Germinal center (tissue), 1 donor: ENCODE results near the gene RRP1B.
A peak's percentile ranks its signal among the peaks of the same experiment; 100 is the strongest.
"Not testable (repeated sequence)": the region's sequence is repeated elsewhere in the genome, so short reads cannot be mapped to it uniquely, and the experiment has no call there.

Experiments
- DNase-seq: peaks from one replicate; pipeline ENCODE4 v3.0.0; 2012; ENCODE audit warnings: mixed read lengths, low spot score

RRP1B gene, protein sequence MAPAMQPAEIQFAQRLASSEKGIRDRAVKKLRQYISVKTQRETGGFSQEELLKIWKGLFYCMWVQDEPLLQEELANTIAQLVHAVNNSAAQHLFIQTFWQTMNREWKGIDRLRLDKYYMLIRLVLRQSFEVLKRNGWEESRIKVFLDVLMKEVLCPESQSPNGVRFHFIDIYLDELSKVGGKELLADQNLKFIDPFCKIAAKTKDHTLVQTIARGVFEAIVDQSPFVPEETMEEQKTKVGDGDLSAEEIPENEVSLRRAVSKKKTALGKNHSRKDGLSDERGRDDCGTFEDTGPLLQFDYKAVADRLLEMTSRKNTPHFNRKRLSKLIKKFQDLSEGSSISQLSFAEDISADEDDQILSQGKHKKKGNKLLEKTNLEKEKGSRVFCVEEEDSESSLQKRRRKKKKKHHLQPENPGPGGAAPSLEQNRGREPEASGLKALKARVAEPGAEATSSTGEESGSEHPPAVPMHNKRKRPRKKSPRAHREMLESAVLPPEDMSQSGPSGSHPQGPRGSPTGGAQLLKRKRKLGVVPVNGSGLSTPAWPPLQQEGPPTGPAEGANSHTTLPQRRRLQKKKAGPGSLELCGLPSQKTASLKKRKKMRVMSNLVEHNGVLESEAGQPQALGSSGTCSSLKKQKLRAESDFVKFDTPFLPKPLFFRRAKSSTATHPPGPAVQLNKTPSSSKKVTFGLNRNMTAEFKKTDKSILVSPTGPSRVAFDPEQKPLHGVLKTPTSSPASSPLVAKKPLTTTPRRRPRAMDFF

DNA sequence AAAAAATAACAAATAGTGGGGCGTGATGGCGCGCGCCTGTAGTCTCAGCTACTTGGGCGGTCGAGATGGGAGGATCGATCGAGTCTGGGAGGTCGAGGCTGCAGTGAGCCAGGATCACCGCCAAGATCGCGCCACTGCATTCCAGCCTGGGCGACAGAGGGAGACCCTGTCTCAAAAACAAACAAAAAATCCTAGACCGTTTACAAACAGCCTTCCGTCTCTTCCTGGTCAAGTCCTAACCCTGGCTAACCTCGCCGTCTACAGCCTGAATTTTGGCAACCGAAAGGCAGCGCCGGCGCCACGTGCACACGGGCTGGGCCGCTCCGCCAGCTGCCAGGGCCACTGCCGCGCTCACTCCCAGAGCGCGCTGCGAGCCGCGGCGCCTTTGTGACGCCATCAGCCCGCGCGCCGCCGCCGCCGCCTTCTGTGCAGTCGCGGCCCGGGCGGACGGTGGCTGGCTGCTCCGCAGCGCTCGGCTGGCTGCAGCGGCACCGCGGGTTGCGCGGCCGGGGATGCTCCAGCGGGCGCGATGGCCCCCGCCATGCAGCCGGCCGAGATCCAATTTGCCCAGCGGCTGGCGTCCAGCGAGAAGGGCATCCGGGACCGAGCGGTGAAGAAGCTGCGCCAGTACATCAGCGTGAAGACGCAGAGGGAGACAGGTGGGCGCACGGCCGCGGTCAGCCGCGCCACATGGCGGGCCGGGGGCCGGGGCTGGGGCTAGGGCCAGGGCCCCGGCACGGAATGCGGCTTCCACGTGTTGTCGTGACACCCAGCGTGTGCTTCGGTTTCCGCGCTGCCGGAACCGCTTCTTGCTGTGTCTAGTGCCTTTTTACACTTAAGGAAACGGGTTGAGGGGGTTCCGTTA is at the start of gene RRP1B, which contains the start of gene HSF2BP:
Gene RRP1B (plus strand): TSS at position 425 of the 865 bp plus-strand sequence. CDS start 105 bp downstream, at position 530.
Gene HSF2BP (minus strand): TSS at position 353 of the 865 bp plus-strand sequence. CDS start 1,392 bp downstream, outside the sequence.
- DNase-seq = peak; percentile 89

DNA sequence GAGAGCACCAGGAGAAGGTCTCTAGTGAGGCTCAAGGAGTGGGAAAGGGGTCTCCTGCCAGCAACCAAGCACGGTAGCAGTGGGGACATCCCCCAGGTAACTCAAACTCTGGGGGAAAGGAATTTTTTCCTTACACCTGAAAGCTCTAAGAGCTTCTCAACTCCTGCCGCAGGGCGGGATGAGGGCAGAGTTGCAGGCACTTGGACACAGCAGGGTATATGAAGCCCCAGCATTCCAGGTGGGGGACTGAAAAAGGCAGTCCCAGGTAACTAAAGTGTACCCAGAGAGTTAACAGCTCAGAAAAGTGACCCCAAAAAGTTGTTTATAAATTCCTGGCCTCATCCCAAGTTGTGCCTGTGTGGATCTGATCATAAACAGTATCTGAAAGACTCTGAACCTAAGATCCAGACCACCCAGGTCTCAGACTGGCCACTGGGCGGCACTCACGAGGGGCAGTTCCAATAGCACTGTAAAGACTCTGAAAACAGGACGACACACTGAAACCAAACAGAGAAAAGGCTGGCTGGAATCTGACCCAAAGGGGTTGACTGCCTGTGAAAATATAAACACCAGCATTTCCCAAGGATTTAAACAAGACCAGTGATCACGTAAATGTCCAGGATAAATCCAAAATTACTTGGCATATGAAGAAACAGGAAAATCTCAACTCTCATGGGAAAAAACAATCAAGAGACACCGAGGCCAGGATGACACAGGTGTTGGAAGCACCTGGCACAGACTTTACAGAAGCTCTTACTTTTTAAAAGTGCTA is 47.6 kb upstream of the RRP1B start:
- DNase-seq = peak; percentile 37

DNA sequence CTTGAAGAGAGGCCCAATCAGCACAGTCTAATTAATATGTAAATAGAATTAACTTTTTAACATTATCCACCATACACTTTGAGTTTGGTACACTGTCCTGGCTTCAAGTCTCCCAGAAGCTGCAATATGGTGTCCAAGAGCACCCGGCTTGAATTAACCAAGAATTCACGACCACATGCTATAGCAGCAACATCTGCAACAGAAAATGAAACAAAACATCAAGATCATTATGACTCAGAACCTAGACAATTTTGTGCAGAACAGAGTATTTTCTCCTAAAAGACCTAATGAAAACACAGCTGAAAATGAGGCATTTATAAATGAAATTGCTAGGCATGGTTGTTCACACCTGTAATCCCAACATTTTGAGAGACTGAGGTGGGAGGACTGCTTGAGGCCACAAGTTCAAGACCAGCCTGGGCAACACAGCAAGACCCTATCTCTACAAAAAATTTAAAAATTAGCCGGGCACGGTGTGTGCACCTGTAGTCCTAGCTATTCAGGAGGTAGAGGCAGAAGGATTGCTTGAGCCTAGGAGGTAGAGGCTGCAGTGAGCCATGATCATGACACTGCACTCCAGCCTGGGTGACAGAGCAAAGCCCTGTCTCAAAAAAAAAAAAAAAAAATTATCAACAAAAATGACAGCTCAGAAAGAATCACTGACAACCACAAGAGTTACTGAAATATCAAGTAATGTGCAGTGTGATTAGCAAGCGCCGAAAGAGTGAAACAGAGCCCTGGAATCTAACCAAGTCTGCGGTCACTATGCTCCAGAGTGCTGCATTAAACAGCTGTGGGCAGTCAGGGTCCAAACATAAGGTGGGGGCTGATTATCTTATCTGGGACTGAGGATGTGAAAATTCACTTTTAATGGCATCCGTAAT is 45.4 kb upstream of the RRP1B start:
- no peak for DNase-seq

DNA sequence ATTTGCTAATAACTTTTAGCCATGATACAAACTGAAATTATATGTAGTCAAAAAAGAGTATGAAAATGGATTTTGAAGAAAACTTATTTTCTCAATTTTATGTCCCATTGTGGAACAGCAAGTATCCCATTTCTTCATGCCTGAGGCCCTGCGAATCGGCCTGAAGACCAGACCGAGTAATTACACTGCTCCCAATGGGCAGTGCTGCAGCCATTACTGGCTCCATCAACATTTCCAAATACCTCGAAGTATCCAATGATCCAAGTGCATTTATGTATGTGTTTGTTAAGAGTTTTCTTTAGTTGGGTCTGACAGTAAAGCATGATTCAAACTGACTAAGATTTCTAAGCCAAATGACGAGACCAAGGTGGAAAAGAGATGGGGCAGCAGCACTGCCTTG is 44.5 kb upstream of the RRP1B start:
- no peak for DNase-seq

DNA sequence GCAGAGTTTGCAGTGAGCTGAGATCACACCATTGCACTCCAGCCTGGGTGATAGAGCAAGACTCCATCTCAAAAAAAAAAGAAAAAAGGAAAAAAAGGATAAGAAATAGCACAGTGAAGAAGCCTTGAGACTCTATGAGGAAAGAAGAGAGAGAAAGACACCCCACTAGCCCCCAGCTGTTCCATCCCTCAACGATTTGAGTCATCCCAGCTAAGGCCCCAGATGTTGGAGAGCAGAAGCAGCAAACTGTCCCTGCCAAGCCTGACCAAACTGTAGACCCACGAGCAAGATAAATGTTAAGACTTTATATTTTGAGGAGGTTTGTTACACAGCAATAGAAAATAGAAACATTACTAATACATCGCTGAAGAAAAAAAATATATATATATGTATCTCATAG is 42.5 kb upstream of the RRP1B start:
- not testable (repeated sequence) for DNase-seq

DNA sequence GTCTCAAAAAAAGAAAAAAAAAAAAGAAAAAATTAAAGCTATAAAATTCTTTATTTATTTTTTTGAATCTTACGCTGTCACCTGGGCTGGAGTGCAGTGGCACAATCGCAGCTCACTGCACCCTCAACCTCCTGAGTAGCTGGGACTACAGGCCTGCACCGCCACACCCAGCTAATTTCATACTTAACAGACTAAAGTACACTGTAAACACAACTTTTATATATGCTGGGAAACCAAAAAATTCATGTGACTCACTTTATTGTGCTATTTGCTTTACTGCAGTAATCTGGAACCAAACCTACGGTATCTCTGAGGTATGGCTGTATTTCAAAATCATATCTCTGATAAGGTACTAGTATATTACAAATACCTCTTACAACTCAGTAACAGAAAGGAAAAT is 40.4 kb upstream of the RRP1B start:
- DNase-seq = no peak

DNA sequence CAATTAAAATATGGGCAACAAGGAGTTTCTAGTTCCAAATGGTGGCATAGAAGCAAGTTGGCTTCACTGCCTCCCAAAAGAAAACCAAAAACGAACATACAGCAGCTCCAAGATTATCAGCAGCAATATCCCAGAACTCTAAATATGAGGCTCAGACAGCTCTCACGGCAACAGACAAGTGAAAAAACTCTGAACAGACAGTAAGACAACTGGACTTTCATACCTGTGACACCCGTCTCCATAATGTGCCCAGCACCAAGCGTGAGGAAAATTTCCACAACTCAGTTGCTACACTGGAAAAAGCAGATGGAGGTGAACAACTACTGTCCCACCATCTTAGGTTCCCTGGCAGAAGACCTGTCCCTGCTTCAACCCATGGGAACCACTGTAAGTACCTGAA is 40.0 kb upstream of the RRP1B start:
- no peak for DNase-seq

DNA sequence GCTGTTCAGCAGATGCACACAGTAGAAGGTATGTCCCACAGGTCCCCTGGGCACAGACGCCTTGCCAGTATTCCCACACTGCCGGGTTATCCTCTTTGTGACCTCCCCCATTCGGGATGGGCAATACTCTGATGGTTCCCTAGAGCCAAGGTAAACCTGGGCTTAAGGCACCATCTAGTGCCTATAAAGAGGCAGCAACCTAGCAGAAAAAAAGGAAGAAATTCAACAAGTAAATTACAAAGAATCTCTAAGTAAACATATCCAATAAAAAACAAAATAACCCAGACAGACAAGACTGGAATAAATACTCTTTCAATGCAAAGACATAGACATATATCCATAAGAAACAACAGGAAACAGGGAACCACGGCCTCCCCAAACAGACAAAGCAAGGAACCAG is 39.5 kb upstream of the RRP1B start:
- DNase-seq = no peak

DNA sequence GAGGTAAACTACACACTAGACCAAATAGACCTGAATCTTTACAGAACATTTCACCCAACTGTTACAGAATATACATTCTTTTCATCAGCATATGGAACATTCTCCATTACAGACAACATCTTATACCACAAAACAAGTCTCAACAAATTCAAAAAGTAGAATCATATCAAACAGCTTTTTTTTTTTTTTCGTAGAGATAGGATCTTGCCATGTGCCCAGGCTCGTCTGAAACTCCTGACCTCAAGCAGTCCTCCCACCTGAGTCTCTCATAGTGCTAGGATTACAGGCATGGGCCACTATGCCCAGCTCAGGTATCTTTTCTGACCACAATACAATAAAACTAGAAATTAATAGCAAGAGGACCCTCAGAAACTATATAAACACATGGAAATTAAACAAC is 36.6 kb upstream of the RRP1B start:
- DNase-seq = no peak

DNA sequence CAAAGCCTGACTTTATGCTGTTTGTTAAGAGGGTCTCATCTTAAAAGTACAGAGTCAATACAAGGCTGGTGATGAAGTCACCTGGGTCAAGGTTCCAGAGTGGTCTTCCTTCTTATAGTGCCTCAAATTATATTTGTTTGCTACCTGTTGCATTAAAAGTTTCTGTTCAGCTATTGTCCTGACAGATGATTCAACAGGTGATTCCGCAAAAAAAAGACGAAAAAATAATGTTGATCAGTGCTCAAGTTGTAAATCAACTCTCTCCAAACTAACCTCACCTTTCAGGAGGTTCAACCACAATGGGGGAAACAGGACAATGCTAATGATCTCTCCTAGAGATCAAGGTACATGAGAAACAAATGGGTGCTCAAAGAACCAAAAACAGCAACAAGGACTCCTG is 35.8 kb upstream of the RRP1B start:
- DNase-seq = no peak

DNA sequence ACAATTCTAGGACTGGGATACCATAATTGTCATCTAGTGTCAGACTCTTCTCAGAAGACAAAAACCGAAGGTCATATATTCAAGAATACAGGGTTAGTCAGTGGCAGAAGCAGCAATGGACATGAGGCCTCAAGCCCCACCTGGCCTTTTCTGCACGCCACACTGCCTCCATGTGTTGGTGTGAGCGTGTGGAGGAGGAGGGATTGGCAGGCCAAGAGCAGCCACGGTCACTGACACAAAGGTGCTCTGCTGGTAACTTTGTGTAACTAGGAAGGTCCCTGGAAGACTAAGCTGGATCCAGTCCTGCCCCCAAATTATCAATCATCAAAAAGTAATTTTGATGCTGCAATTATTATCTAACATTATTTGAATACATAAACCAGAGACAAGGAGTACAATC is 35.0 kb upstream of the RRP1B start:
- no peak for DNase-seq

DNA sequence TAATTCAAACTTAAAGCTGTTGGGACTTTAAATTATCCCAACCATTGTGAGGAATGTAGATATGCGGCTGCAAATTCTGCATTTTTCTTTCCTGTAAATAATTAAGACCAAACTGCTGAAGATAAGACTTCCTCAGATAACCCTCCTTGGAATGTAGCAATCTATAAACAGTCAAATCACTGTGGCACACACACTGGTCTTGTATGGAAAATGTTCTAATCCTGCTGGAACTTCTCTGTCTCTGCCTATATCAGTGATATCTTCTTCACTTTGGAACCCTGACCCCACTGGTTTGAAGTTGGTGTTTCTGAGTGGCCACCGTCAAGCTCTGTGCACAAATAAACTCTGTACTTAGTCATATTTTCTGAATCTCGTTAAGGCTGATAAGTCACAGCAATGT is 33.0 kb upstream of the RRP1B start:
- no peak for DNase-seq

DNA sequence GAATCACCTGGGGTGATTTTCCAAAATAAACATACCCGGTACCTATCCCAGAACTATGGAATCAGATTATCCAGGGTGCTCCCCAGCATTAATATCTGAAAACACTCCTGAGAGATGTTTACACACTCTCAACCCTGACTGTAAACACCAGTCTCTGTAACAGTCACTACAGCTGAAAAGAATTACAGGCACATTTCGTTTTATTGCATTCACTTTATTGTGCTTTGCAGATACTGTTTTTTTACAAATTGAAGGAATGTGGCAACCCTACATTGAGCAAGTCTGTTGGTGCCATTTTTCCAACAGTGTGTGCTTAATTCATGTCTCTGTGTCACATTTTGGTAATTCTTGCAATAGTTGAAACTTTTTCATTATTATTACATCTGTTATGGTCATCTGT is 31.8 kb upstream of the RRP1B start:
- no peak for DNase-seq

DNA sequence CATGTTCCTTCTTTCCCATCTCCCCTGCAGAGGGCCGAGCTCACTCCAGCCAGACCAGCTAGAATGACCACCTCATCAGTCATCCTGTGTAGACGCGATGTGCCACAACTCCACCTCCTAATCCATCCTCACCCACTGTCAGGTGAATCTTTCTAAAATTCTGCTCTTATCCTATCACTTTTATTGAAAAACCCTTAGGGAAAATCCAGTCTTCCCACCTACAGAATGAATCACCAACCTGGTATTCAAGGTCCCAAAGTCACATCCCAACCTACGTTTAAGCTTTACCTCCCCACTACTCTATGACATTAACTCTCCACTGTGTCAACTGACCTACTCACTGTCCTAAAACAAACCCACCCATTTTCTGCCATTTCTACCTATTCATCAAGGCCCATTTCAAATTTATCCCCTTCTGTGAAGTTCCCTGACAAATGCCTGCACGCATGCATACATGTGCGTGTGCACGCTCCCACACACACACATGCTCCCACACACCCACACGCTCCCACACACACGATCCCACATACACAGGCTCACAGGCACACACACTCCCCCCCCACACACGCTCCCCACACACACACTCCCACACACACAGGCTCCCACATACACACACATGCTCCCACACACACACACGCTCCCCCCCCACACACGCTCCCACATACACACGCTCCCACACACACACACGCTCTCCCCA is 27.8 kb upstream of the RRP1B start:
- DNase-seq = no peak

DNA sequence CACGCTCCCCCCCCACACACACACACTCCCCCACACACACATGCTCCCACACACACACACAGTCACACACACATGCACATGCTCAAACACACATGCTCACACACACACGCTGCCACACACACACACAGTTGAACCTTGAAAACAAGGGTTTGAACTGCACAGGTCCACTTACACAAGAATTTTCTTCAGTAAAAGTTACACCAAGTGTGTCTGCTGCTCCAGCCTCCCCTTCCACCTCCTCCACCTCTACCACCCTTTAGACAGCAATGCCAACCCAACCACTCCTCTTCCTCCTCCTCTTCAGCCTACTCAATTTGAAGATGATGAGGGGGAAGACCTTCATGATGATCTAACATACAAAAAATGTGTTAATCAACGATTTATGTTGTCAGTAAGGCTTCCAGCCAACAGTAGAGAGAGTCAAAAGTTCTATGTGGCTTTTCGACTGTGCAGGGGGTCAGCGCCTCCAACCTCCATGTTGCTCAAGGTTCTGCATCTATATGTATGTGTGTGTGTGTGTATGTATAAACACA is 26.9 kb upstream of the RRP1B start:
- DNase-seq = no peak

DNA sequence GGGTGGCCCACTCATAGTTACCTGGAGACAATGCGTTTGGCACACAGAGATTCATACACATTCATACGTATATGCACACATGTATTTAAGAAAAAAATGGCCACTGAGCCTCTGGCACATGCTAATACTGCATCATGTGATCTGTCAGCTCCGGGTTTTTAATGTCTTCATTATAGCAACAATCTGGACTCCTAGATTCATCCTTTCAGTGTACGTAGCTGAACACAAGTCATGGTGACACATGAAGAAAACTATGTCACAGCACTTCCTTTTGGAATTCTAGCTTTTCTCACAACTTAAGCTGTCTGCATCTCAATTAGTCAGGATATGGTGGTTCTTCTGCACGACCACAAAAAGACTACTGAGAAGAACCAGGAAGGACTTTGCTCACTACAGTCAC is 24.7 kb upstream of the RRP1B start:
- DNase-seq = no peak

DNA sequence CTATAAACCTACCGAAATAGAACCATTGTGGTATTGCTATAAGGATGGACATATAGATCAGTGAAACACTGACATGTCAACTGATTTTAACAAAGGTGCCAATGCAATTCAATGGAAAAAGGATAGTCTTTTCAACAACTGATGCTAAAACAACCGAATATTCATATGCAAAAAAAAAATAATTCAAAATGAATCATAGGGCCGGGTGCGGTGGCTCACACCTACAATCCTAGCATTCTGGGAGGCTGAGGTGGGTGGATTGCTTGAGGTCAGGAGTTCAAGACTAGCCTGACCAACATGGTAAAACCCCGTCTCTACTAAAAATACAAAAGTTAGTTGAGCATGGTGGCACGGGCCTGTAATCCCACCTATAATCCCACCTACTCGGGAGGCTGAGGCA is 23.9 kb upstream of the RRP1B start:
- no peak for DNase-seq

DNA sequence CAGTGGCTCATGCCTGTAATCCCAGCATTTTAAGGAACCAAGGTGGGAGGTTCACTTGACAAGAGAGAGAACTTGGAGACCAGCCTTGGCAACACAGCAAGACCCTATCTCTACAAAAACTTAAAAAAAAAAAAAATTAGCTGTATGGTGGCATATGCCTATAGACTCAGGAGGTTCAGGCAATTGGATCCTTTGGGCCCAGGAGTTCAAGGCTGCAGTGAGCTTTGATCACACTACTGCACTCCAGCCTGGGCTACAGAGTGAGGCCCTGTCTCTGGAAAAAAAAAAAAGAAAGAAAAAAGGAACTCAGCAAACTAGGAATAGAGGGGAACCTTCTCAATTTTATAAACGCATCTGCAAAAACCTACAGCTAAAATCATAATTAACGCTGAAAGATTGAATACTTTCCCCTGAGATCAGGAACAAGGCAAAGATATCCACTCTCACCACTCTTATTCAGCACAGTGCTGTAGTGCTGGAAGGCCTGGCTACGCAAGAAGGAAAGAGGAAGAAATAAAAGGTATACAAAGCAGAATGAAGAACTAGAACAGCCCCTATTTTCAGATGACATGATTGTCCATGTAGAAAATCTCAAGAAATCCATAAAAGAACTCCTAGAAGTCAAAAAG is 21.7 kb upstream of the RRP1B start:
- DNase-seq = no peak
